ENCODE results near the gene ITGA11.
"Not testable (repeated sequence)": the region's sequence is repeated elsewhere in the genome, so short reads cannot be mapped to it uniquely, and the experiment has no call there.

ITGA11 gene

DNA sequence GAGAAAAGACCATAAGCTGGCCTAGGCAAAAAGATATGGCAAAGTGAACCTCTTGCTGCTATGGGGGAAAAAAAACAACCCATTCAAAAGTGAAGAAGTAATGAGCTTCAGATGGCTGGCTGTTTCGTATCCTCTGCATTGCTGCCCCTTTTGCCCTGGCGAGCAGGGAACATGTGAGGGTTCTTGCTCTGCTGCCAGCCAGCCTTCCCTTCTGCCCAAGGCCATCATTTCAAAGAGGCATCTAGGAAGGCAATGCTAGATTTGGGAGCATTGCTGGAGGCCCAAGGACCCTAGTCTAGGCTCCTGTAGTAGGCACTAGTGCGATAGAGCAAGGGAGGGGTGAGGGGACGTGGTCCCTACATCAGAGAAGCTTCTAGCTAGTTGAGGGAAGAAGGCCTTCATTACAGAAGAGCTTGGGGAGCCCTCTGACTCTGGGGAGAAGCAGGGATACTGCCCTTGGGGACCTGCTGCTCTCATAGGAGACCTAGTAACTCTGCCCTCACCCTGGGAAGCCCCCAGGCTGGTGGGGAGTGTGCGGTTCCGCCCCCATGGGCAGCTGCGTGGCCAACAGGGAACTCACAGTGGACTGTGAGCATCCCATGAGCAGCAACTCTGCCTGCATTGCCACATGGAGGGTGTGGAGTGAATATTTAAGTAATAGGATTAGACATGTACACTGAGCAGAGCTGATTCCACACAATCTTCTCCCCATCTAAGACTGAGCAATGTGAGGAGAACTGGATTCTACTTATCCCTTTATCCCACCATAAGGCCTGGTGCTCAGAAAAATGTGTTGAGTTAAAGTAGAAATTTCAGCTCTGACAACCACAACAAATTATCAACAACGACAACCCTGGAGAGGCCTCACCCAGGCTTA, 21.3 kb downstream of the ITGA11 start:
- in situ Hi-C loops (cut with HindIII; ENCODE audit: low sequenced_read_pairs), result no loop called here

DNA sequence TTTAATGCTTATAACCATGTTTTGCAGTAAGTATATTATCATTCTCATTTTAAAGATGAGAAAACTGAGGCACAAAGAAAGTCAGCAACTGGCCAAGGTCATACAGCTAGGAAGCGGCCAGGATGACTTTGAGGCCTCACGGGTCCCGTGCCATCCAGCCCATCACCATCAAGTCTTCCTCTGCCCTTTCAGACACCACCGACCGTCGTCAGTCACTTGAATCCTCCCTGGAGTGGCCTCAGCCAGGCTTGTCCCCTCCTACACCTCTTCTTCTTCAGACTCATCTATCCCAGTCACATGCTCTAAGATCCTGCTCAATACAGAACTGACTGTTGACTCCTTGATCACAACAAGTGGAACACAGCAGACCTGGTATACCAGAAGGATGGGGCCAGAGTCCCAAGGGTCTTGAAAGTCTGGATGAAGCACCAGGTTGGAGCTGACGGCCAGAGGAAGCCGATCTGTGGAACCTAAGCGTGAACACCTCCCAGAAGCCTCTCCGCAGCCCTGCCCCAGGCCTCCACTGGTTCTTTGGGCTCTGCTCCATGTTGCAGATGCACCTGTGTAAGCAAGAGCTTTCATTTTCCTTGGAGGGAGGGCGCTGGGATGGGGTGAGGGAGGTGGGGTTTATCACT, 22.1 kb downstream of the ITGA11 start:
- in situ Hi-C loops (cut with HindIII; ENCODE audit: low sequenced_read_pairs), result no loop called here

DNA sequence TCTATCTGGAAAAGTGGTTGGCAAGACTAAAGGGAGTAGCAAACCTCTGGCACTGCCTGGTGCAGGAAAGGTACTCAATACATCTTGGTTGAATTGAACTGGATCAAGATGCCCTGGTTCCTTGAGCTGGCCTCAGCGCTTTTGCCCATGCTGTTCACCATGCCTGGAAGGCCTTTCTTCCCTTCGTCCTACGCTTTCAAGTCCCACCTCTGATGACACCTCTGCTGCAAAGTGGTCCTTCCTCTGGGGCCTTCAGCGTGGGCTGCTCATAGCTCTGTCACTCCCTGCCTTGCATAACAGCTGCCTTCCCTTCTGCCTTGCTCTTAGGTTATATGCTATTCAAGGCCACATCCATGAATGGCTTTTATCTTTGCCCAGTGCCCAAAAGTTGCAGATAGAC, 23.0 kb downstream of the ITGA11 start:
- in situ Hi-C loops (cut with HindIII; ENCODE audit: low sequenced_read_pairs), result no loop called here

DNA sequence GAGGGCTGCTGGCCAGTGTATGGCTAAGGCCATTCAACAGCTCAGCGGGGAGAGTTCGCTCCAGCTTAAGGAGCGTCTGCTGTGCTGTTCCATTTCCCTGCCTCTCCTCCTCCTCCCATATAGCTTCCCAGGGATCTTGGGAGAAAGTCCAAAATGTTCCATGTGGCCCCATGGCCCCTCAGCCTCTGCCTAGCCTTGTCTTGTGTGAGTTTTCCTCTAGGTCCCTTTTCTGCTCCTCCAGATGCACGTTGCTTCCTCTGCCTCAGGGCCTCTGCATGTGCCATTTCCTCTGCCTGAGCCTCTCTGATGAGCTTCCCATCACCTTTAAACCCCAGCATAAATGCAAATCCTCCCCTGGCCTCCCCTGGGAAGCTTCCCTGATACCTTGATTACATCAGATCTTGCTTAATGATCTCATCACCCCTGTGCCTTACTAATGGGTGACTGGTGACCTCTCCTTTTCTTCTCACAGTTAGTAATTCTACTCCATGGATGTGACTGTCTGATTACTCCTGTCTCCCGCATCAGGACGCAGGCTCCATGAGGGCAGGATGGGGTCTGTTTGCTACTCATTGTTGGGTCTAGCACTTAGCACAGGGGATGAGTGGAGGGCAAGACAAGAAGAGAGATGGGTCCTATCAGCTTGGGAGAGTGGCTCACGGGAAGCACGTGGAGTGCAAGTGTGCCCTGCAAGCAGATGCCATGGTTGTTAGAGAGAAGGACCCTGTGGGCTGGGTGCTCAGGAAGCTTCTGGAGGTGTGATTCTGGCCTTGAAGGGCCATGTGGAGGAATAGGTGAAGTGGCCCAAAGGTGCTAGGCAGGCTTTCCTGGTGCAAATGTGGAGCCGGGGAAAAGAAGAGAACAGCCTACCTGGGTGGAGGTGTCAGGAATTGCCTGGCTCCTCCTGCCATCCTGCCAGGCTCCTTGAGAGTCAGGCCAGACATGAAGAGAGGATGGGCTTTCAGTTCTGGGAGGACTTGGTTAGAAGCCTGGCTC, 23.8 kb downstream of the ITGA11 start:
- in situ Hi-C loops (cut with HindIII; ENCODE audit: low sequenced_read_pairs), result no loop called here

DNA sequence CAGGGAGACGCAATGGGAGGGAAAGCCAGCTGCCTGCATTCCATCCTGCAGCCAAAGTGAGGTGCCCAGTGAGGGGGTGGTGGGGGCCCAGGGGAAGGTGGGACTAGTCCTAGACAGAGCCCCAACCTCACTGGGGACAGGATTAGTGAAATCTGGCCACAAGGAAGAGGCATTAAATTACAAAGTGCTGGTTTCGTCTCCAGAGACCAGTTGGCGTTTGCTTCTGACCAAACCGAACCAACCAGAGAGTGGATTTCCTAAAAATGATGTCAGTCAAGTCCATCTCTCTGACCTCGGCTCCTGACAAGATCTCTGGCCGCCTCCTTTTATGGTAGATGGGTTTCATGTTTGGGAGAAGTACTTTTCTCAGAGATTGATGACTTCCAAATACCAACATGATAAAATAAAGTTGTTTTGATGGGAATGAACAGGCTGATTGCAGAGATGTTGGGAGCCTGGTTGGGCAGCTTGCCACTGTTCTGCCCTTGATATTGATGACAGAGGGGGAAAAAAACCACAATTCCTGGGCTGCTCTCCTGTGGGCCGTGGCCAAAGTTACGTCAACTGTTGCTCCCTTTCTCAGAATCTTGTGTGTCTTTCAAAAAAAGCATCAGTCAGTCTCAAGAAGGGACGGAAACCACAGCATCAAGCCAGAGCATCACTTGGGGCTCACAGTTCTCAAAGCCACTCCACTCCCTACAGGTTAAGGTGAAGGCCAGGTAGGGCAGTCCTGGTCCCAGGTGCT, 24.6 kb downstream of the ITGA11 start:
- in situ Hi-C loops (cut with HindIII; ENCODE audit: low sequenced_read_pairs), result no loop called here

DNA sequence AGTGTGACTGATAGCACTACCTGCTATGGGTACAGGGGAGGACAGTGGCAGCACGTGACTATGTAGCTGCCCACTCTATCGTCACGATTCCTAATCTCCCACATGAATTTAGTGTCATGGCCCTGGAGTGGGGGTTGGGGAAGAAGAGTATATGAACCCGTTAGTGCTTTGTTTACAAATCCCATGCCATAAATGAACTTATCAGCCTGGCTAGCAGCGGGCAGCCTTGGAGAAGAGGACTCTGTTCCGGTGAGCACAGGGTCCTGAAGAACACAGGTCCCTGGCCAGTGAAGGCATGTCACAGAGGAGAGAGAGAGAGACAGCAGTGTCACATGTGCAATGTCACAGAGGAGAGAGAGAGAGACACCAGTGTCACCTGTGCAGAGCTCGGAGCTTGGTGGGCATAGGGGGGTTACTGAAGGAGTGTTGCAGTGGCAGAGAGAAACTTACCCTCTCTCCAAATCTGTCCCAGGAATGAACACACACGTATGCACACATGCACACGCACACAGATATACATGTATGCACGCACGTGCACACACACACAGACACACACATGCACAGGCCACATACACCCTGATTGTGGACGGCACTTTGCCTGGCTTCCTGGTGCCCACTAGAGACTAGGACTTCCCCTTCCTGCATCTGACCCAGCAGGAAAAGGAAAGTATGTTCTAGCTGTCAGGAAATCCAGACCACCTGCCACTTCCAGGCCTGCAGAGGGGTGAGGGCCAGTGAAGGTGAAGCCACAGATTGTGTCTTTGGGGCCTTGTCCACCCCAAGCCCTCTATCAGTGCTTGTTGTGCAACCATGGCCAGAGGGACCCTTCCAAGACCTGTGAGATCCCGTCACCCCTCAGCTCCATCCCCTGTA, 26.3 kb downstream of the ITGA11 start:
- in situ Hi-C loops (cut with HindIII; ENCODE audit: low sequenced_read_pairs), result no loop called here

DNA sequence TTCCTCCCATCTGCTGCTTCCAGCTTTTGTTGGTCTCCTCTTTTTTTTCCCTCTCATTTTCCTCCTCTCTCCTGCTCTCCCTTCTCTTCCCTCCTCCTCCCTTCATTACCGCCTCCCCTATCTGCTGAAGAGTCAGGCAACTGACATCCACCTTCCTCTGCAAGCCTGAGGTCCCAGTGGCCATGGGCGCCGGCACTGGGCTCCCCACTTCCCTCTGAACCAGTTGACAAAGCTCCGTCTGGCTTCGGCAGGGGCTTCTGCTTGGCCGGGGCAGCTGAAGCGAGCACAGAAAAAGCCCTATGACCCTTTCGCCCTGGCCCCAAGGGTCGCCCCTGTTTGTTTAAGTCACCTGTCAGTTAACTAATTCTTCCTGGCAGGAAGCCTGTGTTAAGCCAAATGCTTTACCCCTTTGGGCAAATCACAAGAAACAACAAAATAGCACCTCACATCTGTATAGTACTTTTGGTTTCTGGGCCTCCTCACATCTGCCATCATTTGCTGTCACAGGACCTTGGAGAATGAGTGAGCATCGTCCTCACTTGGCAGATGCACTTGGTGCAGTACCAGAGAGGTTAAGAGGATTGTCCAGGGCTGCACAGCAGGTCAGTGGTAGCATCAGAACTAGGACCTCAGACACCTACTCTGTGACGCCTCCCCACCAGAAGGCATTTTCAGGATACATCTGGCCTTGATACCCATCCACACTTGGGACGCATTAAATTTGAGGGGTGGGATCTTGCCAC, 27.7 kb downstream of the ITGA11 start:
- in situ Hi-C loops (cut with HindIII; ENCODE audit: low sequenced_read_pairs), result no loop called here

DNA sequence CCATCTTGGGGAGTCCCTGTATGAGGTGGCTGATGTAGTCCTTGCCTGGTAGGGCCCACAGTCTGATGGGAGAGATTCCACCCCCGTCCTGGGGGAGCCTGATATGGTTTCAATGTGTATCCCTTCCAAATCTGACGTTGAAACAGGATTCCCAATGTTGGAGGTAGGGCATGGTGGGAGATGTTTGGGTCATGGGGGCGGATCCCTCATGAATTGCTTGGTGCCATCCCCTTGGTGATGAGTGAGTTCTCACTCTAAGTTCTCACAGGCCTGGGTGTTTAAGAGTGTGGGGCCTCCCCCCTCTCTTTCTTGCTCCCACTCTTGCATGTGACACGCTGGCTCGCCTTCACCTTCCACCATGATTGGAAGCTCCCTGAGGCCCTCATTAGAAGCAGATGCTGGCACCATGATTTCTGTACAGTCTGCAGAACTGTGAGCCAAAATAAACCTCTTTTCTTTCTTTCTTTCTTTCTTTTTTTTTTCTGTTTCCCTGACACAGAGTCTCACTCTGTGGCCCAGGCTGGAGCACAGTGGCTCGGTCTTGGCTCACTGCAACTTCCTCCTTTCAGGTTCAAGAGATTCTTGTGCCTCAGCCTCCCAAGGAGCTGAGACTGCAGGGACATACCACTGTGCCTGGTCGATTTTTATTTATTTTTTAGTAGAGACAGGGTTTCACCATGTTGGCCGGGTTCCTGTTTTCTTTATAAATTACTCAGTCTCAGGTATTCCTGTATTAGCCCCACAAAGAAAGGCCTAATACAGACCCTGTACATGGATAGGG, 28.6 kb downstream of the ITGA11 start:
- in situ Hi-C loops (cut with HindIII; ENCODE audit: low sequenced_read_pairs), result no loop called here

DNA sequence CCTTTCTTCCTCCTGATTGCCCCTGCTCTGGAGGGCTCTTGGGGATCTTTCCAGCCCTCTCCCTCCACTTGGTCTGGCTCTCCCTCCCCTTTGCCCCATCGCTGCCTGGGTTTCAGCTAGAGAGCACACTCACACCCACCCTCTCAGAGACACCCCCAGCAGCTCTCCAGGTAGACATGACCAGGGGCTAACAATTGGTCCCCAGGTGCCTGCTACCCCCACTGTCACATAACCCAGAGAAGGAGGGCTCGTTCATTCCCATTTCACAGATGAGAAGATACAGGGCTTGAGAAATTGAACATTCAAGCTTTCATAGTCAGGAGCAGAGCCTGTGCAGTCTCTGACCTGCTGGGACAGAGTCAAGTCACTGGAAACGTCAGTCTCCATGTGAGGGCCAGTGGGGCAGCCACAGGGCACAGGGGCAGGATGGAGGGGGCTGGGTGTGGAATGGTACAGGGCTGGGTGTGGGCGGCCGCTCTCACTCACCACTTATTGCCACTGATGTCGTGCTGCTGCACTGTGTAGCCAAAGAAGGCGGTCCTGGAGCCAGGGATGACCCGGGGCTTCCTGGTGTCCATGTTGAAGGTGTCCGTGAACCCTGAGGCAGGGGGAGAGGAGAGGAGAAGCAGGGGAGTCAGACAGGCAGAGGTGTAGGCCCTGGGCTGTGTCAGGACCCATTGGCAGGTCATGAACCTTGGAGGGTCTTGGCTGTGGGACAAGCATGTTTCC, 29.4 kb downstream of the ITGA11 start:
- in situ Hi-C loops (cut with HindIII; ENCODE audit: low sequenced_read_pairs), result no loop called here

DNA sequence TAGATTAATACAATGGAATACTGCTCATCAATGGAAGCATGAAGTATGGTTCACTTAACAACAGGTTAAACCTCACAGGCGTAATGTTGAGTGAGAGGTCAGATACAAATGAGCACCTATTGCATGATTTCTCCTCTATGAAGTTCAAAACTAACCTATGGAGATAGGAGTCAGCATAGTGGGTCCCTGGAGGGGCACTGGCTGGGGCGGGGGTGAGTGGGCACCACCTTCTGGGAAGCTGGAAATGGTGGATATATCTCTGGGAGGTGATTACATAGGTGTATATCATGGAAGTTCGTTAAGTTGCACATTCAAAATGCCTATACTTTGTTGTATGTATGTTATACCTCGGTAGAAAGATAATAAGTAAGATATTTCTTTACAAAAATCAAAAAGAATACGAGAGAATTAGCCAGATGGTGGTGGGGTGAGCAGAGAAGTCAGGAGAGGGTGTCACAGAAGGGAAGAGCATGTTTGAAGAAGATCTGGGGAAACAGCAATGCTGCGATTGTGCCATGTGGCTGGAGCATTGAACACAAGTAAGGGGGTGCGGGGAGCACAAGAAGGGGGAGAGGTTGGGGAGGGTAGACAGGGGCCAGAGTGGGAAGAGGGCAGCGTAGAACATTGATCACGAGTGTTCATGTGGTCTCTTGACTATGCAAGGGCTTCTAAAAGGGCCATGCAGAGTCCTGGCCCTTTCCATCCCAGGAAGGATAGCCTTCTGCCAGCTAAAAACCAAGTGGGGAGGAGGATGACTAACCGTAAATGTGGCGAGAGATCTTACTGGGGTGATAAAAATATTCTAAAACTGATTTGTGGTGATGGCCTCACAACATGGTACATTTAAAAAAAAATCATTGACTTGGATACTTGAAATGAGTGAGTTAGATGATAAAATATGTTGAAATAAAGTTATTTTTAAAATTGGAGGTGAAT, 30.2 kb downstream of the ITGA11 start:
- in situ Hi-C loops (cut with HindIII; ENCODE audit: low sequenced_read_pairs), result no loop called here

DNA sequence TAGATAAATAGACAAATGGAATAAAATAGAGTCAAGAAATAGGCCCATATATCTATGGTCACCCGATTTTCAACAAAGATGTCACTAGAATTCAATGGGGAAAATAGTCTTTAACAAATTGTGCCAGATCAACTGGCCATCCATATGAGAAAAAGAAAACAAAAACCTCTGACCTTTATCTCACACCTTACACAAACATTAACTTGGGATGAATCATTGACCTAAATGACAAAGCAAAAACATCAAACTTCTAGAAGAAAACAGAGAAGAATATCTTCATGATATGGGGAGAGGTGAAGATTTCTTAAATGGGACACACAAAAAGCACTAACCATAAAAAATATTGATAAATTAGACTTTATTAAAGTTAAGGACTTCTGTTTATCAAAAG, 31.9 kb downstream of the ITGA11 start:
- in situ Hi-C loops (cut with HindIII; ENCODE audit: low sequenced_read_pairs), result no loop called here

DNA sequence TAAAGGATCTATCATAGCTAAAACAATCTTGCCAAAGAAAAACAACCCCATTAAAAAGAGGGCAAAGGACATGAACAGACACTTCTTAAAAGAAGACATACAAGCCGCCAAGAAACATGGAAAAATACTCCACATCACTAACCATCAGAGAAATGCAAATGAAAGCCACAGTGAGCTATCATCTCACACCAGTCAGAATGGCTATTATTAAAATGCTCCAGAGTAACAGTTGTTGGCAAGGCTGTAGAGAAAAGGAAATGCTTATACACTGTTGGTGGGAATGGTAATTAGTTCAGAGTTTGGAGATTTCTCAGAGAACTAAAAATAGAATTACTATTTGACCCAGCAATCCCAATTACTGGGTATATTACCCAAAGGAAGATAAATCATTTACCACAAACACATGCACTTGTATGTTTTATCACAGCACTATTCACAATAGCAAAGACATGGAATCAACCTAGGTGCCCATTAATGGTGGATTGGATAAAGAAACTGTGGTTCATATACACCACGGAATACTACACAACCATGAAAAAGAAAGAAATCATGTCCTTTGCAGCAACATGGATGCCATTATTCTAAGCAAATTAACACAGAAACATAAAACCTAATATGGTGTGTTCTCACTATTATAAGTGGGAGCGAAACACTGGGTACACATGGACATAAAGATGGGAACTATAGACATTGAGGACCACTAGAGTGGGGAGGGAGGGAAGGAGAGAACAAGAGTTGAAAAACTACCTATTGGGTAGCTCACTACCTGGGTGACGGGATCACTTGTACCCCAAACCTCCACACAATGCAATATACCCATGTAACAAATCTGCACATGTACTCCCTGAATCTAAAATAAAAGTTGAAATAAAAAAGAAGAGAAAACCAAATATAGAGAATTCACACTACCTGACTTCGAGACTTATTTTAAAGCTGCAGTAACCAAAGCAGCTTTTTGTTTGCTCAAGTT, 32.6 kb downstream of the ITGA11 start:
- in situ Hi-C loops (cut with HindIII; ENCODE audit: low sequenced_read_pairs), result no loop called here

DNA sequence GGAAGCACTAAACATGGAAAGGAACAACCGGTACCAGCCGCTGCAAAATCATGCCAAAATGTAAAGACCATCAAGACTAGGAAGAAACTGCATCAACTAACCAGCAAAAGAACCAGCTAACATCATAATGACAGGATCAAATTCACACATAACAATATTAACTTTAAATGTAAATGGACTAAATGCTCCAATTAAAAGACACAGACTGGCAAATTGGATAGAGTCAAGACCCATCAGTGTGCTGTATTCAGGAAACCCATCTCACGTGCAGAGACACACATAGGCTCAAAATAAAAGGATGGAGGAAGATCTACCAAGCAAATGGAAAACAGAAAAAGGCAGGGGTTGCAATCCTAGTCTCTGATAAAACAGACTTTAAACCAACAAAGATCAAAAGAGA, 34.0 kb downstream of the ITGA11 start:
- in situ Hi-C loops (cut with HindIII; ENCODE audit: low sequenced_read_pairs), result not testable (repeated sequence)

DNA sequence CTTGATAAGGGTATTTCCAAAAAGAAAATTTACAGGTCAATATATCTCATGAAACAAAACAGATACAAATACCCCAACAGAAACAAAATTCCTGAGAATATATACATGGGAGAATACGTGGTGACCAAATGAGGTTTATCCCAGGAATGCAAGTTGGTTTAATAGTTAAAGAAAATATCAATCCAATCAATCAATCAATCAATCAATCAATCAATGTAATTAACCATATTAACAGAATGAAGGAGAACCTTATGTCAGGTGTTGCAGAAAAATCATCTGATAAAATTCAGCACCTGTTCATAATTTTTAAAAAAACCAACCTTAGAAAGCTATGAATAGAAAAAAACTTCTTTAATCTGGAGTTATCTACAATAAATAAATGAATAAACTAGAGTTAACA, 35.9 kb downstream of the ITGA11 start:
- in situ Hi-C loops (cut with HindIII; ENCODE audit: low sequenced_read_pairs), result no loop called here

DNA sequence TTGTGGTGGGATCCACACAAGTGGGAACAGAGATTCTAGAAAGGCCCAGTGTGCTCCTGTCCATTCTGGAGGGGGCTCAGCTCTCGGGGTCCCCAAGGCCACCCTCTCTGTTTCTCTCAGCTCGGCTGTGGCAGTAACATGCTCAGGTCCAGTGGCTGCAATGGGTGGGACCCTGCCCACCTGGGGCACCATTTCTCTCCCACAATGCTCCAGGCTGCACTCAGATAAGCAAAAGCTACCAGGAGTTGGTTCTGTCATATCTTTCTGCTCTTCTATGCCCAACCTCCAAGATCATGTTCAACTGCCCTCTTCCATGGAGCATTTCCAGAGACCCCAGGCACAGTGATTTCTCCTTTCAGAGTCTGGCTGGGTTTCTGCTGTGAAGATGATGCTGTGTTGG, 40.8 kb downstream of the ITGA11 start:
- in situ Hi-C loops (cut with HindIII; ENCODE audit: low sequenced_read_pairs), result no loop called here

All from DLD1 (cell line).